ENCODE results near the gene GTSE1.

GRCh38 chr22:46328797-46329196 lies 32.1 kb downstream of the GTSE1 start:
- TF ChIP-seq POLR2A (IDR thresholded peaks at IDR 0.05), result no peak
- TF ChIP-seq, protein P1, sequence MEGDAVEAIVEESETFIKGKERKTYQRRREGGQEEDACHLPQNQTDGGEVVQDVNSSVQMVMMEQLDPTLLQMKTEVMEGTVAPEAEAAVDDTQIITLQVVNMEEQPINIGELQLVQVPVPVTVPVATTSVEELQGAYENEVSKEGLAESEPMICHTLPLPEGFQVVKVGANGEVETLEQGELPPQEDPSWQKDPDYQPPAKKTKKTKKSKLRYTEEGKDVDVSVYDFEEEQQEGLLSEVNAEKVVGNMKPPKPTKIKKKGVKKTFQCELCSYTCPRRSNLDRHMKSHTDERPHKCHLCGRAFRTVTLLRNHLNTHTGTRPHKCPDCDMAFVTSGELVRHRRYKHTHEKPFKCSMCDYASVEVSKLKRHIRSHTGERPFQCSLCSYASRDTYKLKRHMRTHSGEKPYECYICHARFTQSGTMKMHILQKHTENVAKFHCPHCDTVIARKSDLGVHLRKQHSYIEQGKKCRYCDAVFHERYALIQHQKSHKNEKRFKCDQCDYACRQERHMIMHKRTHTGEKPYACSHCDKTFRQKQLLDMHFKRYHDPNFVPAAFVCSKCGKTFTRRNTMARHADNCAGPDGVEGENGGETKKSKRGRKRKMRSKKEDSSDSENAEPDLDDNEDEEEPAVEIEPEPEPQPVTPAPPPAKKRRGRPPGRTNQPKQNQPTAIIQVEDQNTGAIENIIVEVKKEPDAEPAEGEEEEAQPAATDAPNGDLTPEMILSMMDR (IDR thresholded peaks at IDR 0.05), result no peak
